Measurements from ENCODE around the gene EPYC.

GRCh38 chr12:90943255-90943654 is 61.5 kb downstream of the EPYC start:
- no peak for TF ChIP-seq STAT3 (IDR thresholded peaks at IDR 0.05; ENCODE audit: low read depth, low read length)
- no peak for TF ChIP-seq PBX3 (IDR thresholded peaks at IDR 0.05; ENCODE audit: insufficient replicate concordance, low read depth, low read length)
- TF ChIP-seq BRCA1 (IDR thresholded peaks at IDR 0.05; ENCODE audit: low read depth, low read length), result no peak
- no peak for TF ChIP-seq CHD1 (IDR thresholded peaks at IDR 0.05; ENCODE audit: low read depth, low read length)
- no peak for TF ChIP-seq CTCF (IDR thresholded peaks at IDR 0.05 in 2 of 3, conservative IDR thresholded peaks at IDR 0.05 in 1 of 3; ENCODE audit: control insufficient read depth in 2 of 3, extremely low read depth in 1 of 3, insufficient read depth in 1 of 3, low read depth in 3 of 3, low read length in 3 of 3)
- no peak for TF ChIP-seq CBX3 (IDR thresholded peaks at IDR 0.05; ENCODE audit: borderline replicate concordance, low read depth)
- TF ChIP-seq POLR2AphosphoS5 (IDR thresholded peaks at IDR 0.05; ENCODE audit: low read length), result no peak
